ENCODE results near the gene CYP24A1.

DNA sequence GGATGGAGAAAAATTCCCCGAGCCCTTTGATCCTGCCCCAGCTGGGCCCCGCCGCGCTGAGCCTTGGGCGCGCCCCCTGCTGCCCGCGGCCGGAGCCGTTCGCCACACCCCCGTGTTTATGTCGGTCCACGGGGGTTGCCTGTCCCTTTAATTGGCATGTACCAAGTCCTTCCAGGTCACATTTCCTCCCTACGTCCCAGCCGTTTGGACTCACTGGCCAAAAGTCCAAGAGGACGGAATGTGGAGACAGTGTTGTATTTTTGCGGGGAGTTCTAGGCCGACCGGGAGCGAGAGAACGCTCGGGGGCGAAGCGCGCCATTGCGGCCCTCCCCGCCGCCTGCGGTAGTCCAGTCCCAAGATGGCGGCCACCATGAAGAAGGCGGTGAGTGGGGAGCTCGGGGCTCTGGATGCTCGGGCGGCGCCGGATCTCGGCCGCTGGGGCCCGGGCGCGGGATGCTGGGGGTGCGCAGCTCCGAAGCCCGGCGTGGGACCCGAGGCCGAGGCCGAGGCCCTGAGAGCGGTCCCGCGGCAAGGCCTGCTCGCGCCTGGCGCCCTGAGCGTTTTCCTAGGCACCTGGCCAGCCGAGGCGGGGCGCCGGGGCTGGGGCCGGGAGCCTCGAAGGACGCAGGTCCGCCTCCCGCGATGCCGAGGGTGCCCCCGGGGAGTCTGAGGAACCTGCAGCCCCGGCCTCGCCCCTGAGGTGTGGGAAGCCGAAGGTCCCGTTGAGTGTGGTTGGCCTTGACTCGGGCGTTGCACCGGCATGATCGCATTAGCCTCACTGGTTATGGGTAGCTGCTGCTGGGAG, 34.2 kb upstream of the CYP24A1 start, which contains the start of gene PFDN4:
- TF ChIP-seq GATA2 (IDR thresholded peaks at IDR 0.05; ENCODE audit: low read depth, low read length), result peak; percentile 6; the same call in 1 of the 2 replicates
- TF ChIP-seq GATA3 (IDR thresholded peaks at IDR 0.05; ENCODE audit: low read depth, low read length), result no peak
